Measurements from ENCODE around the gene CEP85. TPM values are rescaled to one million over a fixed set of nuclear protein-coding genes. Genes with fewer than 3 reads are reported as not detected.

Gene CEP85
- total RNA-seq, 4 donors from 2014 or later, result 1.3 to 6.8 (median 4.7) TPM

DNA sequence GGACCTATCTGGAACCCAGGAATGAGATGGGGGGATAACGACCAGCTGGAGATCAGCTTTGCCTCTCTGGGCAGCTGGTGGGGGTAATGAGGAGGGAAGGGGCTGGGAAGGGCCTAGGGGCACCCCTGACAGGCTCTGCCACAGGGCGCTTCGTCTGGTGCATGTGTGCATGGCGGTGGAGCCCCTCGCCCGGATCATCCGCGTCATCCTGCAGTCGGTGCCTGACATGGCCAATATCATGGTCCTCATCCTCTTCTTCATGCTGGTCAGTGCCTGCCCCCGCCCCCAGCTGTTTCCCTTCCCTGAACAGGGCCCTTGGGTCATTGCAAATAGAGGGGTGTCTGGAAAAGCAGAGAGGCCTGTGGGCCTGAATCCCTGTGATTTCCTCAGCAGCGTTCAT lies 36.2 kb upstream of the CEP85 start:
- ATAC-seq, result no peak
- WGBS, 2 donors (ENCODE audit: low coverage in 1 of 2), result 67 to 78% methylated on average over 5 to 8 of the region's 11 CpGs

DNA sequence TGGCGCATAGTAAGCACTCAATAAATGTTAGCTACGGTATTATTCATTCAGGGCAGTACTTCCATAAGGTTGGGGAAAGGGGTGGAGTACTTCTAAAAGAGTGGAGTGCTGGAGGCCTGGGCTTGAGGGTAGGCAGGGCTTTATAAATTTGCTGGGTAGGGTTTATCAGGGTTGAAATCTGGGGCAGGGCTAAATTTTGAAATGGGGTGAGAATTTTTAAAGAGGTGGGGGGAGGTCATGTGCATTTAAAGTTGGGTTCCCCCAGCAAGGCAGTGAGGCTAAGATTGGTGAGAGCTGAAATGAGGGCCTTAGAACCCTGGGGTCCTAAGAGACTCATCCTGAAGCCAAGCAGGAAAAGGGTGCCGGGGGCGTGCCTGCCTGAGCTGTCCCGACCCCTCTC lies 33.6 kb upstream of the CEP85 start:
- TF ChIP-seq POLR2AphosphoS5 (IDR thresholded peaks at IDR 0.05) (no peak), EP300 (IDR thresholded peaks at IDR 0.05) (no peak), POLR2A (IDR thresholded peaks at IDR 0.05) (no peak)
- TF ChIP-seq, protein P1, sequence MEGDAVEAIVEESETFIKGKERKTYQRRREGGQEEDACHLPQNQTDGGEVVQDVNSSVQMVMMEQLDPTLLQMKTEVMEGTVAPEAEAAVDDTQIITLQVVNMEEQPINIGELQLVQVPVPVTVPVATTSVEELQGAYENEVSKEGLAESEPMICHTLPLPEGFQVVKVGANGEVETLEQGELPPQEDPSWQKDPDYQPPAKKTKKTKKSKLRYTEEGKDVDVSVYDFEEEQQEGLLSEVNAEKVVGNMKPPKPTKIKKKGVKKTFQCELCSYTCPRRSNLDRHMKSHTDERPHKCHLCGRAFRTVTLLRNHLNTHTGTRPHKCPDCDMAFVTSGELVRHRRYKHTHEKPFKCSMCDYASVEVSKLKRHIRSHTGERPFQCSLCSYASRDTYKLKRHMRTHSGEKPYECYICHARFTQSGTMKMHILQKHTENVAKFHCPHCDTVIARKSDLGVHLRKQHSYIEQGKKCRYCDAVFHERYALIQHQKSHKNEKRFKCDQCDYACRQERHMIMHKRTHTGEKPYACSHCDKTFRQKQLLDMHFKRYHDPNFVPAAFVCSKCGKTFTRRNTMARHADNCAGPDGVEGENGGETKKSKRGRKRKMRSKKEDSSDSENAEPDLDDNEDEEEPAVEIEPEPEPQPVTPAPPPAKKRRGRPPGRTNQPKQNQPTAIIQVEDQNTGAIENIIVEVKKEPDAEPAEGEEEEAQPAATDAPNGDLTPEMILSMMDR (IDR thresholded peaks at IDR 0.05), result no peak
- 57% methylated on average over 4 of the region's 5 CpGs; no CpG with 5 or more reads in 1 of the 2 donors for WGBS, 2 donors (ENCODE audit: low coverage in 1 of 2)
- H3K4me1 ChIP-seq, result peaks cover 0 to 9% (median 0%) of the 10 kb centered on the region in 3 donors
- H3K4me3 ChIP-seq, result no peak overlapping the region
- no peak overlapping the region for H3K27ac ChIP-seq
- no peaks in the 10 kb centered on the region for H3K36me3 ChIP-seq
- H3K9me3 ChIP-seq, result no peaks in the 10 kb centered on the region
- no peak for ATAC-seq
- H3K27me3 ChIP-seq, result peaks cover 42% of the 10 kb centered on the region

More for the DNA sequence above, 36.2 kb upstream of the CEP85 start:
- no peak overlapping the region for H3K4me3 ChIP-seq
- H3K4me1 ChIP-seq, result peaks cover 0 to 9% (median 0%) of the 10 kb centered on the region in 3 donors
- peaks cover 38% of the 10 kb centered on the region for H3K27me3 ChIP-seq
- TF ChIP-seq EP300 (IDR thresholded peaks at IDR 0.05) (no peak), POLR2AphosphoS5 (IDR thresholded peaks at IDR 0.05) (no peak), POLR2A (IDR thresholded peaks at IDR 0.05) (no peak)
- TF ChIP-seq, protein P1 (IDR thresholded peaks at IDR 0.05), result no peak
- no peak overlapping the region for H3K27ac ChIP-seq
- no peaks in the 10 kb centered on the region for H3K36me3 ChIP-seq
- H3K9me3 ChIP-seq, result no peaks in the 10 kb centered on the region

DNA sequence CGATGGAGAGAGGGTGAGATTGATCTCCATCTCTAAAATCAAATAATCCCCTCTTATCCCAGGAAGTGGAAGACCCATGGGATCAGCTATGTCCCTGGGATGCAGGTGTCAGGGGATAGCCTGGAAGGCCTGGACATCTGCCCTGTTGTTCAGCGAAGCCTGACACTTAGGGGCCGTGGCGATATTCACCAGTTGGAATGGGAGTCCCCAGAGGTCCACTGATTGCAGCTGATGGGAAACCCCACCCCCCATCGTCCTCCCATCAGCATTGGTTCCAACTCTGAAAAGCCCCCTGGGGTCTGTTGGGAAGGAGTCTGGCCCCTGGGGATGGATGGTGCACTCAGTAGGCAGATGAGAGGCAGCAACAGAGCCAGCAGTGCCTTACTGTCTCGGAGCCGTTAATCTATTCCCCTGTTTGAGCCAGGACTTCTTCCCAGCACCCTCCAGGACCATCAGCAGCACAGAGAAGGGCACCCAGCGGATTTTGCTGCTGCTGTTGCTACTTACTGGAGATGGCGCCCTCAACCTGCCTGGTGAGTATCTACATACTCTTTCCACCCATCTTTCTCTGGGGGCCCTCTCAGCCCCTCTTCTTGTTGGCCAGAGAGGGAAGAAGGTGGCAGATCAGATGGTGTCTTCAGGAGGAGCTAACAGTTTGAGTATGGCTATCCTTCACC lies 30.2 kb upstream of the CEP85 start:
- ATAC-seq, result no peak
- Histone ChIP-seq H3K27me3 (peaks cover 31% of the 10 kb centered on the region), H3K27ac (no peak overlapping the region), H3K9me3 (no peaks in the 10 kb centered on the region), H3K4me1 (peaks cover 0 to 9% (median 0%) of the 10 kb centered on the region in 3 donors), H3K36me3 (no peaks in the 10 kb centered on the region), H3K4me3 (no peak overlapping the region)
- TF ChIP-seq POLR2AphosphoS5 (IDR thresholded peaks at IDR 0.05) (no peak), POLR2A (IDR thresholded peaks at IDR 0.05) (no peak), EP300 (IDR thresholded peaks at IDR 0.05) (no peak)
- TF ChIP-seq, protein P1 (IDR thresholded peaks at IDR 0.05), result no peak
- WGBS, 2 donors (ENCODE audit: low coverage in 1 of 2), result 67 to 80% methylated on average over 4 to 6 of the region's 9 CpGs

DNA sequence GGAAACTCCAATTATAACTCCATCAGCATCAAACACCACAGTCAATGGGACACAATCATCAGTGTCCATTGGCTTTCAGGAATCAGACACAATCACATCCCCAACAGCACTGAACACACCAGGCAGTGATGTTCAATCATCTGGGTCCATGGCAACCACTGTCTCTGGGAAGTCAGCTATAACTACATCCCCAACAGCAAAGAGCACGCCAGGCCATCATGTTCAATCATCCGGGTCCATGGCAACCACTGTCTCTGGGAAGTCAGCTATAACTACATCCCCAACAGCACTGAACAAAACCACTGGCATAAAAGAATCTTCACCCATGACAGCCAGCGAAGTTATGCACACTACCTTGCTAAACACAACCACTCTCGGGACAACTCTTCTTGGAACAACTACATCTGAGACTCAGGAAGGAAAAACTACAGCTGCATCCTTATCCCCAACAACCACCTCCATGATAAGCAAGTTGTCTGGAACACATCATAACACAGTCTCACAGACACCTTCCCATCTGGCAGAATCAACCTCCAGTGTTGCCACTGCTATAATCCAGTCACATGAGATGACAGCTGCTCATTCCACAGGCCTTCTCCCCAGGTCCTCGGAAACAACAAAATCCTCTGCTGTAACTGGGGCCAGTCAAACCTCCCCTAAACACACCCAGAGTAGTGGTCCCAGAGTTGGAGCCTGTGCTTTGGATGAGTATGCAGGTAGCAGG lies 23.7 kb upstream of the CEP85 start:
- H3K36me3 ChIP-seq, result no peaks in the 10 kb centered on the region
- no peak for ATAC-seq
- H3K9me3 ChIP-seq, result no peaks in the 10 kb centered on the region
- 59 to 75% methylated on average over 1 to 3 of the region's 5 CpGs for WGBS, 2 donors (ENCODE audit: low coverage in 1 of 2)
- no peak overlapping the region for H3K4me3 ChIP-seq
- TF ChIP-seq EP300 (IDR thresholded peaks at IDR 0.05), result no peak
- TF ChIP-seq, protein P1 (IDR thresholded peaks at IDR 0.05), result no peak
- no peak for TF ChIP-seq POLR2AphosphoS5 (IDR thresholded peaks at IDR 0.05)
- TF ChIP-seq POLR2A (IDR thresholded peaks at IDR 0.05), result no peak
- no peaks in the 10 kb centered on the region for H3K27me3 ChIP-seq
- H3K4me1 ChIP-seq, result no peaks in the 10 kb centered on the region
- H3K27ac ChIP-seq, result no peak overlapping the region

Data from gastroesophageal sphincter (tissue), 4 donors.